Breast epithelium (tissue), 3 donors: ENCODE data around the gene EGFLAM.

ENCODE experiments used
- POLR2A ChIP-seq: fragments of 450-650 bp; IDR thresholded peaks from one replicate; pipeline ENCODE4 v1.6.1; 2016; ENCODE audit warnings: antibody characterized with exemption, mild to moderate bottlenecking, moderate library complexity
- POLR2AphosphoS5 ChIP-seq, 3 donors: sonication (generic); formaldehyde crosslinking; IDR thresholded peaks; one replicate each; pipeline ENCODE4 v1.6.1; 2017; ENCODE audit warnings: antibody characterized with exemption in 3 of 3
- TF ChIP-seq, protein P1 (sequence below), 3 donors: fragments of 450-650 bp; IDR thresholded peaks; one replicate each; pipeline ENCODE4 v1.5.1; 2016 to 2017; ENCODE audit warnings: antibody characterized with exemption in 3 of 3, mild to moderate bottlenecking in 3 of 3, moderate library complexity in 3 of 3

GRCh38 chr5:38295751-38296150, 37.4 kb downstream of the EGFLAM start:
- TF ChIP-seq, protein P1, sequence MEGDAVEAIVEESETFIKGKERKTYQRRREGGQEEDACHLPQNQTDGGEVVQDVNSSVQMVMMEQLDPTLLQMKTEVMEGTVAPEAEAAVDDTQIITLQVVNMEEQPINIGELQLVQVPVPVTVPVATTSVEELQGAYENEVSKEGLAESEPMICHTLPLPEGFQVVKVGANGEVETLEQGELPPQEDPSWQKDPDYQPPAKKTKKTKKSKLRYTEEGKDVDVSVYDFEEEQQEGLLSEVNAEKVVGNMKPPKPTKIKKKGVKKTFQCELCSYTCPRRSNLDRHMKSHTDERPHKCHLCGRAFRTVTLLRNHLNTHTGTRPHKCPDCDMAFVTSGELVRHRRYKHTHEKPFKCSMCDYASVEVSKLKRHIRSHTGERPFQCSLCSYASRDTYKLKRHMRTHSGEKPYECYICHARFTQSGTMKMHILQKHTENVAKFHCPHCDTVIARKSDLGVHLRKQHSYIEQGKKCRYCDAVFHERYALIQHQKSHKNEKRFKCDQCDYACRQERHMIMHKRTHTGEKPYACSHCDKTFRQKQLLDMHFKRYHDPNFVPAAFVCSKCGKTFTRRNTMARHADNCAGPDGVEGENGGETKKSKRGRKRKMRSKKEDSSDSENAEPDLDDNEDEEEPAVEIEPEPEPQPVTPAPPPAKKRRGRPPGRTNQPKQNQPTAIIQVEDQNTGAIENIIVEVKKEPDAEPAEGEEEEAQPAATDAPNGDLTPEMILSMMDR (IDR thresholded peaks at IDR 0.05) = no peak
- no peak for TF ChIP-seq POLR2AphosphoS5 (IDR thresholded peaks at IDR 0.05)
- TF ChIP-seq POLR2A = no peak
